ENCODE measurements around the gene NISCH.

The NISCH gene

DNA sequence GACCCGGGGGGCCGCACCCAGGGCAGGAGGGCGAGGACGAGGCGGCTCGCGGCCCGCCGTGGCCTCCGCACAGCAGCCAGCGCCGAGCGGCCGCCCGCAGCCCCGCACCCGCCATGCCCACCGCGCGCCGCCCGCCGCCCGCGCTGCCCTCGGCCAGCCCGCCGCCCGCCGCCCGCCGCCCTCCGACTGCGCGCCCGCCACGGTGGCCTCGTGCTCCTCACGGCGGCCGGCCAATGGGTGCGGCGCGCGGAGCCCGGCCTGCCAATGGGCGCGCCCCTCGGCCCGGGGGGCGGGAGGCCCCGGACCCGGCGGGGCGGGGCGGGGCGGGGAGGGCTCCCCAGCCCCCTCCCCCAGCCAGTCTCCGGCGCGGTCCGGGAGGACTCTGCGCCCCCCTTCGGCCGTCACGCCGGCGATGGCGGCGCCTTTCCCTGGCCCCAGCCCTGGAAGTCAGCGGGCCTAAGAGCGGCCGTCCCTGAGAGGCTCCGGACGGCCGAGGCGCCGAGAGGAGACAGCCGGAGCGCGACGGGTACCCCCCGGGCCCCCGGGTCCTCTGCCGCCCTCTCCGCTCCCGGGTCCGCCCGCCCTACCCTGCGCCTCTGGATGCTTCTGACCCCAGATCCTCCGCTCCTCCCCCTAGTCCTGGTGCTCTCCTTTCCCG is 78.3 kb downstream of the NISCH start, which contains the start of gene NT5DC2:
TSS of gene NT5DC2 (minus strand) at position 235 of the 658 bp plus-strand sequence. CDS start at position 115, 120 bp downstream.
- ChIA-PET POLR2A (ENCODE audit: low non-redundant PET) (no interaction called here), CTCF (no interaction called here)
- TF ChIP-seq, protein P1, sequence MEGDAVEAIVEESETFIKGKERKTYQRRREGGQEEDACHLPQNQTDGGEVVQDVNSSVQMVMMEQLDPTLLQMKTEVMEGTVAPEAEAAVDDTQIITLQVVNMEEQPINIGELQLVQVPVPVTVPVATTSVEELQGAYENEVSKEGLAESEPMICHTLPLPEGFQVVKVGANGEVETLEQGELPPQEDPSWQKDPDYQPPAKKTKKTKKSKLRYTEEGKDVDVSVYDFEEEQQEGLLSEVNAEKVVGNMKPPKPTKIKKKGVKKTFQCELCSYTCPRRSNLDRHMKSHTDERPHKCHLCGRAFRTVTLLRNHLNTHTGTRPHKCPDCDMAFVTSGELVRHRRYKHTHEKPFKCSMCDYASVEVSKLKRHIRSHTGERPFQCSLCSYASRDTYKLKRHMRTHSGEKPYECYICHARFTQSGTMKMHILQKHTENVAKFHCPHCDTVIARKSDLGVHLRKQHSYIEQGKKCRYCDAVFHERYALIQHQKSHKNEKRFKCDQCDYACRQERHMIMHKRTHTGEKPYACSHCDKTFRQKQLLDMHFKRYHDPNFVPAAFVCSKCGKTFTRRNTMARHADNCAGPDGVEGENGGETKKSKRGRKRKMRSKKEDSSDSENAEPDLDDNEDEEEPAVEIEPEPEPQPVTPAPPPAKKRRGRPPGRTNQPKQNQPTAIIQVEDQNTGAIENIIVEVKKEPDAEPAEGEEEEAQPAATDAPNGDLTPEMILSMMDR (conservative IDR thresholded peaks at IDR 0.05; ENCODE audit: low read depth): no peak
- H3K27ac ChIP-seq: peak within 1 kb of the TSS; percentile 90
- DNase-seq (ENCODE audit: low spot score): peak; percentile 63

DNA sequence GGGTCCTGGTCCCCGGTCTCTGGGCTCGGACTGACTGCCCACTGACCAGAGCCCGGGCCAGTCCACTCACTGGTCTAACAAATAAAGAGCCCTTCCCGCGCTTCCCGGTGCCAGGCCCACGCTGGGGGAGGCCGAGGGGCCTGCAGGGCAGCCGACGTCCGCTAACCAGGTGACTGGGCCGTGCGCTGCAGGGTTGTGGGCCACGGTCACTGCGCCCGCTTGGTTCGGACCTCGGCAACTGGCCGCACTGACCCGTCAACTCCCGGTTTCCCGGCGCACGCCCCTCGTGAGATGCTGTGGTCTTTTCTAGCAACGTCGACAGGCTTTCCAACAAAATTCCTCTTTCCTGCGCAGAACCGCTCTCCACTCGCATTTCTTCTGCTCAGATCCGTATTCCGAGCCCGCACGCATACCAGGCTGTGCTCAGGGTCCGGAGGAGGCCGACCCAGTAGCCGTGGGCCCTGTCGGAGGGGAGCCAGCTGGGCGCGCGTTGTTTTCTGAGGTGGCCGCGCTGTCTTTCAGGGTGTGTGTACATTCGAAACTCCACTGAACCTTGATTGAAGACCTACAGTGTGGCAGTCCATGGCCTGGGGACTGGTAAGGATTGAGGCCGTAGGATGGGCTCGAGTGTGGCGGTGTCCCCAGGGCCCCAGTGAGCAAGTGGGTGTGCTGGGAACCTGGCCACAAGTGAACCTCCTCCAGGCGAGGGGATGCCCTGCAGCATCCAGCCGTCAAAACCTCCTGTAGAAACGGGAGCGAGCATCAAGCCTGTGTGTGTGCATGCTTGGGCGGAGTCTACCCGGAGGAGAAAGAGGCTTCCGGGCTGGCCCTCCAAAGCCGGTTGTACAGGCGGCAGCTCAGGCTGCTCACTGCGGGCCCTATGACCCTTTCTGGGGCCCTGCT is 79.1 kb downstream of the NISCH start:
- CTCF ChIA-PET: interaction anchor here (1.0 kb wide), 1 partner anchor 8 kb away, joined by 3 read pairs; no protein-coding TSS in a partner anchor
- POLR2A ChIA-PET (ENCODE audit: low non-redundant PET): no interaction called here
- DNase-seq (ENCODE audit: low spot score): no peak
- peak overlapping the region; percentile 90 for H3K27ac ChIP-seq
- TF ChIP-seq, protein P1 (conservative IDR thresholded peaks at IDR 0.05; ENCODE audit: low read depth): no peak

DNA sequence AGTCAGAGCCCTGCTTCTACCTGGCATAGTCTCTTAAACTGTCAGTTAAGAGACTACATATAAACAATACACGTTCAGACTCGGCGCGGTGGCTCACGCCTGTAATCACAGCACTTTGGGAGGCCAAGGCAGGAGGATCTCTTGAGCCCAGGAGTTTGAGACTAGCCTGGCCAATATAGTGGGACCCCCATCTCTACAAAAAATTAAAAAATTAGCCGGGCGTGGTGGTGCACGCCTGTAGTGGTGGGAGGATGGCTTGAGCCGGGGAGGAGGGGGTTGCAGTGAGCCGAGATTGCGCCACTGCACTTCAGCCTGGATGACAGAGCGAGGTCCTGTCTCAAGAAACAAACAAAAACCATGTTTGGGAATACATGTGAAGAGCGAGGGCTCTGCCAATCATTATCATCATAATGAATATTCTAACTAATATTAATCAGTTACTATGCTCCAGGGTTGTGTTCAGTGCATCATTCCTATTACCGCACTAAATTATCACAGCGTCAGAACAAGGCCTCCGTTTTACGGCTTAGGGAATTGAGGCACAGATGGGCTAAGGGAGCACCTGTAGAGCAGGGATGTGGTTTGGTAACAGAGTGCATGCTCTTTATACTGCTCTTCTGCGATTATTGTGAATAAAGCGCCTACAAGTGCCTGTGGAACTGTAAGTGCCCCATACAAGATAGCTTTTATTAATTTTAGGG is 80.2 kb downstream of the NISCH start:
- DNase-seq (ENCODE audit: low spot score): no peak
- POLR2A ChIA-PET (ENCODE audit: low non-redundant PET): no interaction called here
- TF ChIP-seq, protein P1 (conservative IDR thresholded peaks at IDR 0.05; ENCODE audit: low read depth): no peak
- CTCF ChIA-PET: interaction anchor here (1.0 kb wide), 1 partner anchor 9 kb away, joined by 3 read pairs; no protein-coding TSS in a partner anchor
- H3K27ac ChIP-seq: peak overlapping the region; percentile 90

DNA sequence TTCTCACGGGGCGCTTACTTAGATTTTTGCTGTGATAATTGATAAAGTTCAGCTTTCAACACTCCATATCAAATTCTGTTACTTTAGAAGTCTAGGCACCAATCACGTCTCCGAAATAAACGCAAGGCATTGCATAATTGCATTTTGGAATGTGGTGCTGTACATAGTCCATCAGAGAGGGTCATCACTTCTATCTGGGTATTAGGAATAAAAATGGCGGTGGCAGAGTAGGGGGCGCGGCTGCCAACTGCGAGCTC is 80.6 kb downstream of the NISCH start:
- H3K27ac ChIP-seq: peak overlapping the region; percentile 90
- ChIA-PET POLR2A (ENCODE audit: low non-redundant PET) (no interaction called here), CTCF (no interaction called here)
- TF ChIP-seq, protein P1 (conservative IDR thresholded peaks at IDR 0.05; ENCODE audit: low read depth): no peak
- no peak for DNase-seq (ENCODE audit: low spot score)

DNA sequence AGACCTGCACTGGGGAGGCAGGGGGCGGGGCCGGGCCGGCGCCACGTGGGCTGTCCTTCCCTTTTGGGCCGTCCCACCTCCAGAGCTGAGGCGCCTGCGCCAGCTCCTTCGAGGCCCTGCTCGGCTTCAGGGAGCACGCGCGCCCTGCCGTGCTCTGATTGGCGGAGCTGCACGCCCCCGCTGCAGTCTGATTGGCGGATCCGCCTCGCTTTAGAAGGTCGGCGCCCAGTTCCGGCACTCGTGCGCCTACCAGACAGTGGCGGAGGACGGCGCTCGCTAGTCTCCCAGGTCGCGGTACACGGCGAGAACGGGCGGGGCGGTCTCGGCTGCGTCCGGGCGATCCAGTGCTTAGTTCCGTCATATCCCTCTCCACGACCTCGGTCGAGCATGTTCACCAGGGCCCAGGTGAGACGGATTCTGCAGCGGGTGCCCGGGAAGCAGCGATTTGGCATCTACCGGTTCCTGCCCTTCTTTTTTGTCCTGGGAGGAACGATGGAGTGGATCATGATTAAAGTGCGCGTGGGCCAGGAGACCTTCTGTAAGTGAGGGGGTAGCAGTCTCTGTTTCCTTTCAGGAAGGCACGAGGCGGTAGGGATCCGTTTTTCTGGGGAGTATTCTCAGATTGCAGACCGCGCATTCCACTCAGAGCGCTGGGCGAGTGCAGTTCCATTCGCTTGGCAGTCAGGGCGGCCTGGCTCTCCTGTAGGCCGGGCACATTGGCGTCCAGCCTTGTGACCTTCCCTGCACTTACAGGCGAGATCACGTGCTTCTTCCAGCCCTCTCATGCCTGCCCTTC is 81.2 kb downstream of the NISCH start, which contains the start of gene UQCC5:
TSS of gene UQCC5 (plus strand) at position 237 of the 796 bp plus-strand sequence. CDS start at position 388, 151 bp downstream.
- CTCF ChIA-PET: no interaction called here
- TF ChIP-seq, protein P1 (conservative IDR thresholded peaks at IDR 0.05; ENCODE audit: low read depth): no peak
- DNase-seq (ENCODE audit: low spot score): peak; percentile 94
- peak within 1 kb of the TSS; percentile 90 for H3K27ac ChIP-seq
- POLR2A ChIA-PET (ENCODE audit: low non-redundant PET): no interaction called here

All from RWPE1 (cell line).